HepG2 (cell line): ENCODE measurements around the gene EHBP1. TPM values are rescaled to one million over a fixed set of nuclear protein-coding genes. Genes with fewer than 3 reads are reported as not detected.
A peak's percentile ranks its signal among the peaks of the same experiment; 100 is the strongest.

Experiments used
- ATAC-seq: fragments of 200-7000 bp; cut with Tn5 transposase; 3 replicates; pipeline ENCODE4 v1.9.1; 2020; ENCODE audit warnings: mild to moderate bottlenecking, moderate library complexity
- BruUV-seq: library from RNA; stranded (reverse); fragments of 400-500 nt; replicated peaks from 2 replicates; lab custom pipeline; 2021; lab: Mats Ljungman, UMichigan
- CTCF ChIA-PET: fragments of 300-600 bp; formaldehyde crosslinking; extraction: SDS; loops from one replicate; lab custom pipeline; 2021; ENCODE audit warnings: low total read pairs, inconsistent platforms, low intra/inter-chr PET ratio; lab: Yijun Ruan, JAX
- POLR2A ChIA-PET: fragments of 350-600 bp; sonication (Branson Sonifier 250); formaldehyde crosslinking; loops from one replicate; lab custom pipeline; 2020; ENCODE audit warnings: antibody characterized with exemption, inconsistent platforms; lab: Yijun Ruan, JAX
- DNase-seq: peaks from one replicate; pipeline ENCODE4 v3.0.0-alpha.2; 2015; ENCODE audit warnings: low spot score
- FAIRE-seq: peaks from 3 replicates; lab custom pipeline; 2011; peaks lifted over from hg19 to GRCh38; lab: Jason Lieb, UNC
- H2AFZ ChIP-seq: one replicate; pipeline ENCODE4 v1.6.1; 2011; ENCODE audit warnings: low read length, inconsistent platforms
- H3K27ac ChIP-seq: fragments of 300-600 bp; 3 replicates; pipeline ENCODE4 v1.8.0; 2011; ENCODE audit warnings: mixed run types, mild to moderate bottlenecking, mixed read lengths, low read length, inconsistent platforms; ENCODE audit not compliant: insufficient read depth; ENCODE audit errors: extremely low read length
- H3K27me3 ChIP-seq, 2 experiments: fragments of 200-600 bp in 1 of 2; 2 replicates in 1 of 2; 3 replicates in 1 of 2; pipeline versions ENCODE4 v1.6.0 to v1.8.0; 2011; ENCODE audit warnings: low read length in 2 of 2, mild to moderate bottlenecking in 2 of 2, moderate library complexity in 2 of 2, inconsistent platforms in 1 of 2; ENCODE audit not compliant: insufficient read depth in 2 of 2, control insufficient read depth in 1 of 2
- H3K36me3 ChIP-seq, 2 experiments: fragments of 200-600 bp in 1 of 2; replicated peaks in 1 of 2; 2 replicates in 1 of 2; 3 replicates in 1 of 2; pipeline versions ENCODE4 v1.5.1 to v1.8.0; 2011; ENCODE audit warnings: low read length in 2 of 2, inconsistent platforms in 1 of 2; ENCODE audit not compliant: insufficient read depth in 2 of 2, control insufficient read depth in 1 of 2
- H3K4me1 ChIP-seq: 2 replicates; pipeline ENCODE4 v1.5.1; 2012; ENCODE audit warnings: low read length, inconsistent platforms; ENCODE audit not compliant: insufficient read depth
- H3K4me2 ChIP-seq: 2 replicates; pipeline ENCODE4 v1.6.0; 2011; ENCODE audit warnings: low read depth, low read length, inconsistent platforms
- H3K4me3 ChIP-seq, 3 experiments: fragments of 200-600 bp in 1 of 3; sonication (generic), shearing (Covaris generic) in 1 of 3; replicated peaks in 1 of 3; 2 replicates each; pipeline ENCODE4 v1.5.1; 2011 to 2016; ENCODE audit warnings: low read length in 3 of 3, inconsistent platforms in 2 of 3, low read depth in 2 of 3, mild to moderate bottlenecking in 2 of 3, control low read depth in 1 of 3, mixed read lengths in 1 of 3; ENCODE audit not compliant: insufficient read depth in 1 of 3
- H3K79me2 ChIP-seq: one replicate; pipeline ENCODE4 v1.6.1; 2011; ENCODE audit warnings: low read length, inconsistent platforms; ENCODE audit not compliant: insufficient read depth
- H3K9ac ChIP-seq: 2 replicates; pipeline ENCODE4 v1.6.0; 2011; ENCODE audit warnings: mild to moderate bottlenecking, low read depth, low read length, inconsistent platforms; ENCODE audit not compliant: insufficient read depth
- H3K9me3 ChIP-seq: 2 replicates; pipeline ENCODE4 v1.5.1; 2012; ENCODE audit warnings: mild to moderate bottlenecking, low read length
- H4K20me1 ChIP-seq: 2 replicates; pipeline ENCODE4 v1.6.0; 2011; ENCODE audit warnings: inconsistent platforms, mild to moderate bottlenecking, low read length, moderate library complexity; ENCODE audit not compliant: insufficient read depth
- AGO2 ChIP-seq: fragments of 200-400 bp; formaldehyde crosslinking; optimal IDR thresholded peaks from 2 replicates; pipeline ENCODE3; 2017; ENCODE audit warnings: mild to moderate bottlenecking, low read depth, low read length, moderate library complexity
- NFKB2 ChIP-seq: sonication (generic); formaldehyde crosslinking; IDR thresholded peaks from 2 replicates; pipeline ENCODE4 v1.4.0; 2020; ENCODE audit warnings: missing genetic modification reagents, borderline replicate concordance
- POLR2AphosphoS5 ChIP-seq: IDR thresholded peaks from 2 replicates; pipeline ENCODE4 v1.6.1; 2012; ENCODE audit warnings: low read depth, low read length
- ZNF337 ChIP-seq: sonication (generic); formaldehyde crosslinking; IDR thresholded peaks from 2 replicates; pipeline ENCODE4 v1.5.1; 2020; ENCODE audit warnings: missing genetic modification reagents, low read depth, mild to moderate bottlenecking, borderline replicate concordance
- ZNF431 ChIP-seq: sonication (generic); formaldehyde crosslinking; IDR thresholded peaks from 2 replicates; pipeline ENCODE4 v1.9.0; 2022; ENCODE audit warnings: missing genetic modification reagents, low read depth, mild to moderate bottlenecking, borderline replicate concordance
- ZNF619 ChIP-seq: sonication (generic); formaldehyde crosslinking; IDR thresholded peaks from 2 replicates; pipeline ENCODE4 v1.4.0; 2020; ENCODE audit warnings: mild to moderate bottlenecking, missing genetic modification reagents
- ZNF678 ChIP-seq: sonication (generic); formaldehyde crosslinking; IDR thresholded peaks from 2 replicates; pipeline ENCODE4 v1.4.0; 2020; ENCODE audit warnings: mild to moderate bottlenecking, missing genetic modification reagents
- WGBS: methylation state at CpG from one replicate; pipeline ENCODE4 v1.1.6; 2017; ENCODE audit warnings: low lambda C conversion rate; 5-methylcytosine and 5-hydroxymethylcytosine counted together
- in situ Hi-C: cut with HindIII; loops from 2 replicates; pipeline ENCODE4 v1.10.0; 2017; ENCODE audit warnings: low pct_unique_long_range_greater_than_20kb; ENCODE audit not compliant: extremely low pct_ligation_motif_present
- intact Hi-C: fragments of 100-400 bp; cut with micrococcal nuclease; formaldehyde crosslinking; loops from one replicate; pipeline ENCODE4 v1.10.0; 2022; ENCODE audit not compliant: unreplicated experiment
- polyA plus RNA-seq, 8 experiments: library from polyadenylated mRNA; depleted of rRNA in 3 of 8; stranded (reverse) in 7 of 8; unstranded in 1 of 8; fragments of >200 nt; fragmentation: Illumina TruSeq in 4 of 8; extraction: Trizol in 4 of 8; gene quantifications; 2 replicates each; pipeline versions ENCODE4 v1.2.1 to v1.2.3, GENCODE V29; 2011 to 2016; ENCODE audit warnings: low read depth in 4 of 8, missing spikeins in 1 of 8, mixed read lengths in 1 of 8; ENCODE audit not compliant: insufficient read depth in 1 of 8
- total RNA-seq, 5 experiments: library from RNA; depleted of rRNA; stranded (reverse); fragments of >200 nt; fragmentation: Illumina TruSeq; extraction: Trizol; gene quantifications; 2 replicates each; pipeline ENCODE4 v1.2.3, GENCODE V29; 2016; ENCODE audit warnings: low read depth in 1 of 5
- TF ChIP-seq, protein P1 (sequence below): sonication (generic); formaldehyde crosslinking; IDR thresholded peaks from 2 replicates; pipeline ENCODE4 v1.4.0; 2020; ENCODE audit warnings: mild to moderate bottlenecking, missing genetic modification reagents
- TF ChIP-seq, protein P2 (sequence below): sonication (generic); formaldehyde crosslinking; IDR thresholded peaks from 2 replicates; pipeline ENCODE4 v1.5.0; 2020; ENCODE audit warnings: mild to moderate bottlenecking, missing genetic modification reagents, borderline replicate concordance
- TF ChIP-seq, protein P3 (sequence below): sonication (generic); formaldehyde crosslinking; IDR thresholded peaks from 2 replicates; pipeline ENCODE4 v1.5.0; 2020; ENCODE audit warnings: missing genetic modification reagents, mild to moderate bottlenecking, borderline replicate concordance

The EHBP1 gene
- total and polyA plus RNA-seq, 2 of the 13 experiments (the other 11 are each of a cell fraction or from before 2014, with no cell fraction given), result 93.5 to 146 TPM

DNA sequence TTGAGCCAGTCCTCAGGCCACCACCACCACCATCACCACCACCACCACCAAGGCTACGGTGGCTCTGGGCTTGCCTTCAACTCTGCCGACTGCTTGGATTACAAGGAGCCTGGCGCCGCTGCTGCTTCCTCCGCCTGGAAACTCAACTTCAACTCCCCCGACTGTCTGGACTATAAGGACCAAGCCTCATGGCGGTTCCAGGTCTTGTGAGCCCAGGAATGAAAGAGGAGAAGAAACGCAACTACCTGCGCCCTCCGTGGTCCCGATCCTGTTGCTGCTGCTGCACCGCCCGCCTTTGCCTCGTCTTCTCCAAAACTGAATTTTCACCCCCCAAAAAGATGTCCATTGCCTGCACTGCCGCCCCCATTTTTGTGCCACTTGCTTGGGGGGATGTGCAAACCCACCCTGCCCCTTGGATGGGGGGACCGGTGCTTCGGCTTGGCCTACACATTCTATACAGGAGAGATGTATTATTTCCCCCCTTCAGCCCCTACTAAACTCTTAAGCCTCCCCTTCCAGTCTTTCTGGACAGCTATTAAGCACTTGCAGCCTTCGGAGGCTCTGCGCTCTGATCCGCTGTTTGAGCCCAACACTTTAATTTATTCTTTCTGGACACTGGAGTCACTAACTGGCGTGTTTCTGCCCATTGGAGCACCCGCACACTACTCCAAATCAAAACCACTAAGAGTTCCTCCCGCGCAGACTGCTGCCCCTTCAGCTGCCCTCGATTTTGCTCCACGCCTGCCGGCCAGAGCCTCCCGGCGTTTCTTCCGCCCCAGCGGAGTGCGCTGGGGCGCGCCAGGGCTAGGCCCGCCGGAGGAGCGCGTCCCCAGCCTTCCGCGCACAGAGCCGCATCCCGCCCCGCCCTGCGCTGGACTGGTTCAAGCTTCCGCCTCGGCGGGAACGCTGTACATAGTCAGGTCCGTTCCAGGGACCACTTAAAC lies 350.9 kb downstream of the EHBP1 start:
- ATAC-seq, result no peak
- no peaks in the 10 kb centered on the region for H3K9me3 ChIP-seq
- H3K9ac ChIP-seq, result no peak overlapping the region
- CTCF ChIA-PET, result no interaction called here
- H3K4me2 ChIP-seq, result no peak overlapping the region
- intact Hi-C loops, result no loop called here
- H3K4me3 ChIP-seq, result no peak overlapping the region
- WGBS, result 98% methylated on average over 49 of the region's 49 CpGs
- no peak for DNase-seq
- H3K27ac ChIP-seq, result no peak overlapping the region
- TSS peak; percentile 5 for BruUV-seq
- no peaks in the 10 kb centered on the region for H4K20me1 ChIP-seq
- H2AFZ ChIP-seq, result no peak overlapping the region
- H3K4me1 ChIP-seq, result peaks cover 16% of the 10 kb centered on the region
- in situ Hi-C loops, result loop anchor here (25.0 kb wide), 1 partner anchor 644 kb away; no protein-coding TSS in a partner anchor
- H3K27me3 ChIP-seq, result no peaks in the 10 kb centered on the region
- H3K79me2 ChIP-seq, result peaks cover 2% of the 10 kb centered on the region
- FAIRE-seq, result no peak
- POLR2A ChIA-PET, result interaction anchor here (0.7 kb wide), 1 partner anchor 136 kb away, joined by 3 read pairs; no protein-coding TSS in a partner anchor
- peaks cover 20 to 52% of the 10 kb centered on the region in 2 experiments for H3K36me3 ChIP-seq
- TF ChIP-seq, protein P1, sequence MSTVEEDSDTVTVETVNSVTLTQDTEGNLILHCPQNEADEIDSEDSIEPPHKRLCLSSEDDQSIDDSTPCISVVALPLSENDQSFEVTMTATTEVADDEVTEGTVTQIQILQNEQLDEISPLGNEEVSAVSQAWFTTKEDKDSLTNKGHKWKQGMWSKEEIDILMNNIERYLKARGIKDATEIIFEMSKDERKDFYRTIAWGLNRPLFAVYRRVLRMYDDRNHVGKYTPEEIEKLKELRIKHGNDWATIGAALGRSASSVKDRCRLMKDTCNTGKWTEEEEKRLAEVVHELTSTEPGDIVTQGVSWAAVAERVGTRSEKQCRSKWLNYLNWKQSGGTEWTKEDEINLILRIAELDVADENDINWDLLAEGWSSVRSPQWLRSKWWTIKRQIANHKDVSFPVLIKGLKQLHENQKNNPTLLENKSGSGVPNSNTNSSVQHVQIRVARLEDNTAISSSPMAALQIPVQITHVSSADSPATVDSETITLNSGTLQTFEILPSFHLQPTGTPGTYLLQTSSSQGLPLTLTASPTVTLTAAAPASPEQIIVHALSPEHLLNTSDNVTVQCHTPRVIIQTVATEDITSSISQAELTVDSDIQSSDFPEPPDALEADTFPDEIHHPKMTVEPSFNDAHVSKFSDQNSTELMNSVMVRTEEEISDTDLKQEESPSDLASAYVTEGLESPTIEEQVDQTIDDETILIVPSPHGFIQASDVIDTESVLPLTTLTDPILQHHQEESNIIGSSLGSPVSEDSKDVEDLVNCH (CRISPR knock-in tag), result no peak
- TF ChIP-seq ZNF431 (CRISPR knock-in tag) (no peak), NFKB2 (CRISPR knock-in tag) (no peak), ZNF619 (CRISPR knock-in tag) (no peak), AGO2 (peak; percentile 85), ZNF678 (CRISPR knock-in tag) (no peak), ZNF337 (CRISPR knock-in tag) (no peak), POLR2AphosphoS5 (no peak)
- TF ChIP-seq, protein P2, sequence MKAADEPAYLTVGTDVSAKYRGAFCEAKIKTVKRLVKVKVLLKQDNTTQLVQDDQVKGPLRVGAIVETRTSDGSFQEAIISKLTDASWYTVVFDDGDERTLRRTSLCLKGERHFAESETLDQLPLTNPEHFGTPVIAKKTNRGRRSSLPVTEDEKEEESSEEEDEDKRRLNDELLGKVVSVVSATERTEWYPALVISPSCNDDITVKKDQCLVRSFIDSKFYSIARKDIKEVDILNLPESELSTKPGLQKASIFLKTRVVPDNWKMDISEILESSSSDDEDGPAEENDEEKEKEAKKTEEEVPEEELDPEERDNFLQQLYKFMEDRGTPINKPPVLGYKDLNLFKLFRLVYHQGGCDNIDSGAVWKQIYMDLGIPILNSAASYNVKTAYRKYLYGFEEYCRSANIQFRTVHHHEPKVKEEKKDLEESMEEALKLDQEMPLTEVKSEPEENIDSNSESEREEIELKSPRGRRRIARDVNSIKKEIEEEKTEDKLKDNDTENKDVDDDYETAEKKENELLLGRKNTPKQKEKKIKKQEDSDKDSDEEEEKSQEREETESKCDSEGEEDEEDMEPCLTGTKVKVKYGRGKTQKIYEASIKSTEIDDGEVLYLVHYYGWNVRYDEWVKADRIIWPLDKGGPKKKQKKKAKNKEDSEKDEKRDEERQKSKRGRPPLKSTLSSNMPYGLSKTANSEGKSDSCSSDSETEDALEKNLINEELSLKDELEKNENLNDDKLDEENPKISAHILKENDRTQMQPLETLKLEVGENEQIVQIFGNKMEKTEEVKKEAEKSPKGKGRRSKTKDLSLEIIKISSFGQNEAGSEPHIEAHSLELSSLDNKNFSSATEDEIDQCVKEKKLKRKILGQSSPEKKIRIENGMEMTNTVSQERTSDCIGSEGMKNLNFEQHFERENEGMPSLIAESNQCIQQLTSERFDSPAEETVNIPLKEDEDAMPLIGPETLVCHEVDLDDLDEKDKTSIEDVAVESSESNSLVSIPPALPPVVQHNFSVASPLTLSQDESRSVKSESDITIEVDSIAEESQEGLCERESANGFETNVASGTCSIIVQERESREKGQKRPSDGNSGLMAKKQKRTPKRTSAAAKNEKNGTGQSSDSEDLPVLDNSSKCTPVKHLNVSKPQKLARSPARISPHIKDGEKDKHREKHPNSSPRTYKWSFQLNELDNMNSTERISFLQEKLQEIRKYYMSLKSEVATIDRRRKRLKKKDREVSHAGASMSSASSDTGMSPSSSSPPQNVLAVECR (CRISPR knock-in tag), result no peak
- TF ChIP-seq, protein P3, sequence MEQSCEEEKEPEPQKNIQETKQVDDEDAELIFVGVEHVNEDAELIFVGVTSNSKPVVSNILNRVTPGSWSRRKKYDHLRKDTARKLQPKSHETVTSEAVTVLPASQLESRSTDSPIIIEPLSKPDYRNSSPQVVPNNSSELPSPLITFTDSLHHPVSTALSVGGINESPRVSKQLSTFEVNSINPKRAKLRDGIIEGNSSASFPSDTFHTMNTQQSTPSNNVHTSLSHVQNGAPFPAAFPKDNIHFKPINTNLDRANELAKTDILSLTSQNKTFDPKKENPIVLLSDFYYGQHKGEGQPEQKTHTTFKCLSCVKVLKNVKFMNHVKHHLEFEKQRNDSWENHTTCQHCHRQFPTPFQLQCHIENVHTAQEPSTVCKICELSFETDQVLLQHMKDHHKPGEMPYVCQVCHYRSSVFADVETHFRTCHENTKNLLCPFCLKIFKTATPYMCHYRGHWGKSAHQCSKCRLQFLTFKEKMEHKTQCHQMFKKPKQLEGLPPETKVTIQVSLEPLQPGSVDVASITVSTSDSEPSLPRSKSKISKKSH (CRISPR knock-in tag), result no peak
